ENCODE data around the gene GPR42.
"Not testable (repeated sequence)": the region's sequence is repeated elsewhere in the genome, so short reads cannot be mapped to it uniquely, and the experiment has no call there.

GPR42 gene

DNA sequence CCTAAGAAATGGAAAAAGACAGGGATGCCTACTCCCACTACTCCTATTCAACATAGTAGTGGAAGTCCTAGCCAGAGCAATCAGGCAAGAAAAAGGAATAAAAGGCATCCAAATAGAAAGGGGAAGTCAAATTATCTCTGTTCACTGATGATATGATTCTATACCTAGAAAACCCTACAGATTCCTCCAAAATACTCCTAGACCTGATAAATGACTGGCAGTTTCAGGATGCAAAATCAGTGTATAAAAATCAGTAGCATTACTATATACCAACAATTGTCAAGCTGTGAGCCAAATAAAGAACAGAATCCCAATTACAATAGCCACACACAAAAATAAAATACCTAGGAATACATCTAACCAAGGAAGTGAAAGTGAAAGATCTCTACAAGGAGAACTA, 1.3 kb upstream of the GPR42 start:
- CTCF ChIA-PET, result no interaction called here
- POLR2A ChIA-PET, result no interaction called here
- TF ChIP-seq, protein P1, sequence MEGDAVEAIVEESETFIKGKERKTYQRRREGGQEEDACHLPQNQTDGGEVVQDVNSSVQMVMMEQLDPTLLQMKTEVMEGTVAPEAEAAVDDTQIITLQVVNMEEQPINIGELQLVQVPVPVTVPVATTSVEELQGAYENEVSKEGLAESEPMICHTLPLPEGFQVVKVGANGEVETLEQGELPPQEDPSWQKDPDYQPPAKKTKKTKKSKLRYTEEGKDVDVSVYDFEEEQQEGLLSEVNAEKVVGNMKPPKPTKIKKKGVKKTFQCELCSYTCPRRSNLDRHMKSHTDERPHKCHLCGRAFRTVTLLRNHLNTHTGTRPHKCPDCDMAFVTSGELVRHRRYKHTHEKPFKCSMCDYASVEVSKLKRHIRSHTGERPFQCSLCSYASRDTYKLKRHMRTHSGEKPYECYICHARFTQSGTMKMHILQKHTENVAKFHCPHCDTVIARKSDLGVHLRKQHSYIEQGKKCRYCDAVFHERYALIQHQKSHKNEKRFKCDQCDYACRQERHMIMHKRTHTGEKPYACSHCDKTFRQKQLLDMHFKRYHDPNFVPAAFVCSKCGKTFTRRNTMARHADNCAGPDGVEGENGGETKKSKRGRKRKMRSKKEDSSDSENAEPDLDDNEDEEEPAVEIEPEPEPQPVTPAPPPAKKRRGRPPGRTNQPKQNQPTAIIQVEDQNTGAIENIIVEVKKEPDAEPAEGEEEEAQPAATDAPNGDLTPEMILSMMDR (IDR thresholded peaks at IDR 0.05; ENCODE audit: control extremely low read depth, extremely low read depth, low read depth, missing control alignments), result no peak
- DNase-seq (ENCODE audit: extremely low spot score), result no peak

DNA sequence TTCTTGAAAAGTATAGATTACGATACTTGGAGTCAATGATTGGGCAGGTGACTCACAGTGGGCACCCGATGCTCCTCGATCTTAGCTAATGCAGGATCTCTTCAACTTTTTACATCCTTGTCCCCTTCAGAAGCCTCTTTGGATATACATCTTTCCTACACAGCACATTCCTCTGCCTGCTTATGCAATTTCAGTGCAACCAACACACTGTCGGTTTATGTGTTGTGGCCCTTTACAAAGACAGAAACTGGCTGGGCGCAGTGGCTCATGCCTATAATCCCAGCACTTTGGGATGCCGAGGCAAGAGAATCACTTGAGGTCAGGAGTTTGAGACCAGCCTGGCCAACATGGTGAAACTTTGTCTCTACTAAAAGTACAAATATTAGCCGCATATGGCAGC, 2.6 kb downstream of the GPR42 start:
- DNase-seq (ENCODE audit: extremely low spot score), result no peak
- TF ChIP-seq, protein P1 (IDR thresholded peaks at IDR 0.05; ENCODE audit: control extremely low read depth, extremely low read depth, low read depth, missing control alignments), result no peak
- ChIA-PET CTCF (interaction anchor here (1.4 kb wide), 1 partner anchor 15 kb away, joined by 4 read pairs; no protein-coding TSS in a partner anchor), POLR2A (no interaction called here)

DNA sequence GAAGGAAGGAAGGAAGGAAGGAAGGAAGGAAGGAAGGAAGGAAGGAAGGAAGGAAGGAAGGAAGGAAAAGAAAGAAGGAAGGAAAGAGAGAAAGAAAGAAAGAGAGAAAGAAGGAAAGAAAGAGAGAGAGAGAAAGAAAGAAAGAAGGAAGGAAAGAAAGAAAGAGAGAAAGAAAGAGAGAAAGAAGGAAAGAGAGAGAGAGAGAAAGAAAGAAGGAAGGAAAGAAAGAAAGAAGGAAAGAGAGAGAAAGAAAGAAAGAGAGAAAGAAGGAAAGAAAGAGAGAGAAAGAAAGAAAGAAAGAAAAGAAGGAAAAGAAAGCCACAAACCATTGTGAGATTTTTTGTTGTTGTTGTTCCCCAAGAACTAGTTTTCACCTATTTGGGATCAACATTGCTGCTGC, 3.2 kb downstream of the GPR42 start:
- DNase-seq (ENCODE audit: extremely low spot score); POLR2A ChIA-PET: not testable (repeated sequence)
- CTCF ChIA-PET, result interaction anchor here (0.9 to 4.0 kb wide), 8 partner anchors 13 to 96 kb away, joined by 3 to 27 read pairs (median 3); no protein-coding TSS in a partner anchor

DNA sequence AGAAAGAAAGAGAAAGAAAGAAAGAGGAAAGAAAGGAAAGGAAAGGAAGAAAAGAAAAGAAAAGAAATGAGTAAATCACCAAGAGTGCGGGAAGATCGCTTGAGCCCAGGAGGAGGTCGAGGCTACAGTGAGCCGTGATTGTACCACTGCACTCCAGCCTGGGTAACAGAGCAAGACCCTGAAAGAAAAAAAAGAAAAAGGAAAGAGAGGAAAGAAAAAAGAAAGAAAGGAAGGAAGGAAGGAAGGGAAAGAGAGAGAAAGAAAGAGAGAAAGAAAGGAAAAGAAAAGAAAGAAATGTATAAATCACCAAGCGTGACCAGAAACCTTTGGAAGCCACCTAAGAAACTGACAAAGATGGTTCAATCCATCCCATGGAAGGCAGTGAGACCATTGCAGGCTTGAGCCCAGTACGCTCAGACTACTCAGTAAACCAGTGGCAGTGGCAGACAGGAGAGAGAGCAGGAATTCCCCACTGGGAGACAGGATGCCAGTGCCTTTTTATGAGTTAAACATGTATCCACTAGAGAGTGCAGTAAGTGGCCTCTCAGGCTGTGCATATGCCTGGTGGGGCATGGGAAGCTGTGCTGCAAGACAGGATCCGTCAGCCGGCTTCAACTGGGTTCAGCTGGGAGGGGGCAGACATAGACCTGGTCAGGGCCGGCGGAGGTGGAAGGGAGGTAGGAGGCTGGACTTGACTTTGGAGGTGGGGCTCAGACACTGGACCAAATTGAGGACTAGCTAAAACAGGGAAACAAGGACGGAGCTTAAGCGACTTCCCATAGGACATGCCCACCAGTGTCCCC, 4.8 kb downstream of the GPR42 start:
- no peak for DNase-seq (ENCODE audit: extremely low spot score)
- TF ChIP-seq, protein P1 (IDR thresholded peaks at IDR 0.05; ENCODE audit: control extremely low read depth, extremely low read depth, low read depth, missing control alignments), result no peak
- POLR2A ChIA-PET, result interaction anchor here (0.6 kb wide), 1 partner anchor 76 kb away, joined by 4 read pairs; no protein-coding TSS in a partner anchor
- CTCF ChIA-PET, result interaction anchor here (0.9 to 4.0 kb wide), 11 partner anchors 8 to 130 kb away, joined by 3 to 27 read pairs (median 3); no protein-coding TSS in a partner anchor

DNA sequence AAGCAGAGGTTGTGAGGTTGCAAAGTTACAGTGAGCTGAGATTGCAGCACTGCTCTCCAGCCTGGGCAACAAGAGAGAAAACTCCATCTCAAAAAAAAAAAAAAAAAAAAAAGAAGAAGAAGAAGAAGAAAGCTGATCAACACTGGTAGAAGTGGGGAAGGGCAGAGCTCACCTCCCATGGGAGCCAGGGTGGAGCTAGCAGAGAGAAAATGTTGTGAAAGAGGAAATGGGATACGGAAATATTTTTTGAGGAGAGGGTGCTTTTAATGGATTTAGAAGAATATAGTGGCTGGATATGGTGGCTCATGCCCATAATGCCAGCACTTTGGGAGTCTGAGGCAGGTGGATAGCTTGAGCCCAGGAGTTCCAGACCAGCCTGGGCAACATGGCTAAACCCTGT, 6.8 kb downstream of the GPR42 start:
- DNase-seq (ENCODE audit: extremely low spot score), result no peak
- POLR2A ChIA-PET, result interaction anchor here (0.8 kb wide), 1 partner anchor 85 kb away, joined by 6 read pairs; no protein-coding TSS in a partner anchor
- CTCF ChIA-PET, result interaction anchor here (0.9 to 4.0 kb wide), 9 partner anchors 10 to 215 kb away, joined by 3 to 27 read pairs (median 3); no protein-coding TSS in a partner anchor
- TF ChIP-seq, protein P1 (IDR thresholded peaks at IDR 0.05; ENCODE audit: control extremely low read depth, extremely low read depth, low read depth, missing control alignments), result no peak

DNA sequence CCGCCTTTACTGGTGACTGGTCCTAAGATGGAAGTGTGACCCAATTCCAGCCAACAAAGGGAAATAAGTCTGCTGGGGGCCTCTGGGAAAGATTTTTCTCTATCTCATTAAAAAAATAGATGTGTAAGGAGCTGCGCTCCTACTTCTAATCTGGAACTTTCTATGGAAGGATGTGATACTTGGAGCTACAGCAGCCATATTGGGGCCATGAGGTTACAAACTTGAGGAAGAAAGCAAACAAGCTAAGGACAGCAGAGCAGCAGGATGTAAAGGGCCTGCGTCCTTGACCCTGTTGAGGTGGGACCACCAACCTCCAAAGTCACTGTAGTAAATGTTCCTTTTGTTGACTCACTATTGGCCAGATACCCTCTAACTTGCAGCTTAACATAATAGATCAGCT, 7.5 kb downstream of the GPR42 start:
- CTCF ChIA-PET, result interaction anchor here (0.7 to 1.7 kb wide), 6 partner anchors 16 to 214 kb away, joined by 3 to 10 read pairs (median 4); no protein-coding TSS in a partner anchor
- no peak for DNase-seq (ENCODE audit: extremely low spot score)
- TF ChIP-seq, protein P1 (IDR thresholded peaks at IDR 0.05; ENCODE audit: control extremely low read depth, extremely low read depth, low read depth, missing control alignments), result no peak
- POLR2A ChIA-PET, result no interaction called here

DNA sequence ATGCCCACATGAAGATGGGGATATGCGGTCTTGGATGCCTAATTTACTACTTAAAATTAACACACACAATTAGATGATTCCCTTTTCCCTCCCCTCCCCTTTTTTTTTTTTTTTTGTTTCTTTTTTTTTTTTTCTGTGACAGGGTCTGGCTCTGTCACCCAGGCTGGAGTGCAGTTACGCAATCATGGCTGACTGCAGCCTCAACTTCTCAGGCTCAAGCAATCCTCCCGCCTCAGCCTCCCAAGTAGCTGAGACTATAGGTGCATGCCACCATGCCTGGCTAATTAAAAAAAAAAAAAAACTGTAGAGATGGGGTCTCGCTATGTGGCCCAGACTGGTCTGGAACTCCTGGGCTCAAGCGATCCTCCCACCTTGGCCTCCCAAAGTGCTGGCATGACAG, 8.7 kb downstream of the GPR42 start:
- CTCF ChIA-PET, result interaction anchor here (1.0 to 1.7 kb wide), 3 partner anchors 27 to 100 kb away, joined by 3 to 10 read pairs (median 3); no protein-coding TSS in a partner anchor
- DNase-seq (ENCODE audit: extremely low spot score); POLR2A ChIA-PET: not testable (repeated sequence)
